ENCODE data around the gene ZBTB7C.

DNA sequence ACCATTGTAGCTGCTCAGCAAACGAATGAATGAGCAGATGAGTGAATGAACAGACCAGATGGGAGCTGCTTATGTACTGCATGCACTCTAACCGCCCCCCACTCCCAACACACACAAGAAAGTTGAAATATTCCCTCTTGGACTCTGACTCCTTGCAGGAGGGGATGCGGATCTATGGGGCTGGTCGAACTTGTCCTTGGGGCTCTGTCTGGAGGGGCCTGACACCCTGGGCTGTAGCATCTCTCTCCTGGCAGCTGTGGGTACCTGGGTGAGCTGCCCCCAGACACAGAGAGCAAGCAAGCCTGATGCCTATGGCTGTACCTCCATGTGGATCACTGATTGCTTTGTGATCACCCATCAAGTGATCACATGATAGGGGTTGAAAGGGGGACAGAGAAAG, 286.4 kb downstream of the ZBTB7C start:
- TF ChIP-seq, protein P1, sequence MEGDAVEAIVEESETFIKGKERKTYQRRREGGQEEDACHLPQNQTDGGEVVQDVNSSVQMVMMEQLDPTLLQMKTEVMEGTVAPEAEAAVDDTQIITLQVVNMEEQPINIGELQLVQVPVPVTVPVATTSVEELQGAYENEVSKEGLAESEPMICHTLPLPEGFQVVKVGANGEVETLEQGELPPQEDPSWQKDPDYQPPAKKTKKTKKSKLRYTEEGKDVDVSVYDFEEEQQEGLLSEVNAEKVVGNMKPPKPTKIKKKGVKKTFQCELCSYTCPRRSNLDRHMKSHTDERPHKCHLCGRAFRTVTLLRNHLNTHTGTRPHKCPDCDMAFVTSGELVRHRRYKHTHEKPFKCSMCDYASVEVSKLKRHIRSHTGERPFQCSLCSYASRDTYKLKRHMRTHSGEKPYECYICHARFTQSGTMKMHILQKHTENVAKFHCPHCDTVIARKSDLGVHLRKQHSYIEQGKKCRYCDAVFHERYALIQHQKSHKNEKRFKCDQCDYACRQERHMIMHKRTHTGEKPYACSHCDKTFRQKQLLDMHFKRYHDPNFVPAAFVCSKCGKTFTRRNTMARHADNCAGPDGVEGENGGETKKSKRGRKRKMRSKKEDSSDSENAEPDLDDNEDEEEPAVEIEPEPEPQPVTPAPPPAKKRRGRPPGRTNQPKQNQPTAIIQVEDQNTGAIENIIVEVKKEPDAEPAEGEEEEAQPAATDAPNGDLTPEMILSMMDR (IDR thresholded peaks at IDR 0.05): no peak
- no peak for TF ChIP-seq GABPA (IDR thresholded peaks at IDR 0.05; ENCODE audit: low read depth)

Data from SK-N-SH (cell line).